Gastroesophageal sphincter (tissue), 4 donors: Measurements from ENCODE around the gene TTLL1. TPM values are rescaled to one million over a fixed set of nuclear protein-coding genes. Genes with fewer than 3 reads are reported as not detected.
"Not testable (repeated sequence)": the region's sequence is repeated elsewhere in the genome, so short reads cannot be mapped to it uniquely, and the experiment has no call there.

ENCODE experiments used
- ATAC-seq: fragments of 150-250 bp; one replicate; pipeline ENCODE4 v1.9.1; 2016; ENCODE audit warnings: mild to moderate bottlenecking, moderate library complexity
- H3K27ac ChIP-seq, 4 donors: fragments of 200-600 bp; sonication (generic) in 3 of 4; 1 replicate in 3 of 4; 2 replicates in 1 of 4; pipeline ENCODE4 v1.5.1; 2016 to 2019
- H3K27me3 ChIP-seq: fragments of 200-600 bp; sonication (generic); one replicate; pipeline ENCODE4 v1.5.1; 2019
- H3K36me3 ChIP-seq, 2 donors: fragments of 200-600 bp; sonication (generic); one replicate each; pipeline ENCODE4 v1.5.1; 2019; ENCODE audit warnings: control low read depth in 1 of 2
- H3K4me1 ChIP-seq, 3 donors: fragments of 200-600 bp; sonication (generic); 1 replicate in 2 of 3; 2 replicates in 1 of 3; pipeline ENCODE4 v1.5.1; 2016 to 2019; ENCODE audit warnings: control low read depth in 2 of 3
- H3K4me3 ChIP-seq, 2 donors: fragments of 200-600 bp; sonication (generic); one replicate each; pipeline ENCODE4 v1.5.1; 2019; ENCODE audit warnings: mild to moderate bottlenecking in 1 of 2, moderate library complexity in 1 of 2
- H3K9me3 ChIP-seq, 3 donors: fragments of 200-600 bp; sonication (generic); one replicate each; pipeline ENCODE4 v1.5.1; 2017 to 2019; ENCODE audit warnings: control low read depth in 2 of 3
- EP300 ChIP-seq: sonication (generic); formaldehyde crosslinking; IDR thresholded peaks from one replicate; pipeline ENCODE4 v1.6.1; 2017; ENCODE audit warnings: antibody characterized with exemption, mild to moderate bottlenecking
- POLR2A ChIP-seq, 2 donors: fragments of 450-650 bp; IDR thresholded peaks; one replicate each; pipeline ENCODE4 v1.6.1; 2017; ENCODE audit warnings: antibody characterized with exemption in 2 of 2, mild to moderate bottlenecking in 2 of 2, moderate library complexity in 1 of 2
- POLR2AphosphoS5 ChIP-seq: sonication (generic); formaldehyde crosslinking; IDR thresholded peaks from one replicate; pipeline ENCODE4 v1.6.1; 2017; ENCODE audit warnings: antibody characterized with exemption
- WGBS, 2 donors: methylation state at CpG; one replicate each; pipeline ENCODE4 v1.1.5; 2018; ENCODE audit warnings: low coverage in 1 of 2; 5-methylcytosine and 5-hydroxymethylcytosine counted together
- total RNA-seq, 4 donors: library from RNA; depleted of rRNA; stranded (reverse); fragments of >200 nt; gene quantifications; one replicate each; pipeline ENCODE4 v1.1.0, GENCODE V29; 2016
- TF ChIP-seq, protein P1 (sequence below), 4 experiments: fragments of 200-600 bp in 2 of 4; fragments of 450-650 bp in 2 of 4; sonication (generic) in 1 of 4; IDR thresholded peaks; one replicate each; pipeline ENCODE4 v1.5.1; 2017 to 2019; ENCODE audit warnings: antibody characterized with exemption in 4 of 4, mild to moderate bottlenecking in 2 of 4, moderate library complexity in 2 of 4

TTLL1 gene
- total RNA-seq, 4 donors from 2014 or later, result 3.9 to 8.0 (median 5.4) TPM

DNA sequence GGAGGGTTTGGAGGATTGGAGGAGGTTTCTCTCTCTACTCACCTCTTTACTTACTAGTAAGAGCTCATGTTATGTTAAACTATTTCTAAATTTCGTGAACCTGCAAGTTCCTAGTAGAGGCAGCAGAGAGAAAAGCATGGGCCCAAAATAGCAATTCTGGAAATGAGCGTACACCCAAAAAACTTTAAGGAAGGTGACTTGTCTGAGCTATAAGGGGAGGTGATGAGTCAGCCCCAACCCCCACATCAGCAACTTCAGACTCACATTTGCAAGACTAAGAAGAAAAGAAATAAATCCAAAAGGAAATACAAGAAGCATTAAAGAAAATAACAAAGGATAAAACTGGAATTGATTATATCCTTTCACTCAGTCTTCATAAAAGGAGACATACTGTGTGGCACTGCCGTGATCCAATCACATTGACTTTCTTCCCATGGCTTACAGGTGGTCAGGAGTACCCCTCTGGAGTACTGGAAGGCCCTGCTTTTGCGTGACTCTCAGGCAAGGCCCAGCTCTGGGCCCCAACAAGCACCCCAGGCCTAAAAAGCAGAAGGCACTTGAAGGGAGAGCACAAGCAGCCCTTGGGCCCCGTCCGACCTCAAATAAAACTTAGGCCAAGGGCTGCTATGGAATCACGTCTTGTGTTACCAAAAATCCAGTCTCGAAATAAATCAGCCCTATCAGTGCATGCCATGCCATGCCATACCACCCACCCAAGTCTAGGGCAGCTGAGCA lies 88.6 kb downstream of the TTLL1 start:
- no peak for TF ChIP-seq POLR2A (IDR thresholded peaks at IDR 0.05)
- peak; percentile 50 for TF ChIP-seq POLR2AphosphoS5
- Histone ChIP-seq H3K36me3 (no peaks in the 10 kb centered on the region), H3K27me3 (no peaks in the 10 kb centered on the region), H3K4me1 (peaks cover 13 to 95% (median 64%) of the 10 kb centered on the region in 3 donors), H3K27ac (peak overlapping the region in 3 of 4 donors; percentile 36 to 89 (median 69)), H3K9me3 (no peaks in the 10 kb centered on the region), H3K4me3 (no peak overlapping the region)
- ATAC-seq, result no peak
- 39 to 71% methylated on average over 3 to 6 of the region's 8 CpGs for WGBS, 2 donors

DNA sequence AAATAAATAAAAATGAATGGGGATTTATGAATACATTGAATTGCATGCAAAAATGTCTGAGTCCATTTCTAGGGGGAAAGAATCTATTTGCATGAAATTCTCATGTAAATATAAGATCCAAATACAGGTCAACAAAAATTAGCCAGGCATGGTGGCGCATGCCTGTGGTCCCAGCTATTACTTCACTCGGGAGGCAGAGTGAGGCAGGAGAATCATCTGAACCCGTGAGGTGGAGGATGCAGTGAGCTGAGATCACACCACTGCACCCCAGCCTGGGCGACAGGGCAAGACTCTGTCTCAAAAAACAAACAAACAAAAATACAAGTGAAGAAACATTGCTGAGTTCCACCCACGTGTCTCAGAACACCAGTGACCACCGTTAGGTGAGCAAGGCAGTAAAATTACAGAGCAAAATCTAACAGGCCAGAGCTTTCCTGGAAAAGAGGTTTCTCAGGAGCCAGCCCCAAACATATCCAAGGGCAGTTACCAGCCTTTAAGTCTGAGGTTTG lies 91.6 kb downstream of the TTLL1 start:
- H3K36me3 ChIP-seq, result no peaks in the 10 kb centered on the region
- TF ChIP-seq EP300, result no peak
- TF ChIP-seq POLR2AphosphoS5, result no peak
- TF ChIP-seq, protein P1, sequence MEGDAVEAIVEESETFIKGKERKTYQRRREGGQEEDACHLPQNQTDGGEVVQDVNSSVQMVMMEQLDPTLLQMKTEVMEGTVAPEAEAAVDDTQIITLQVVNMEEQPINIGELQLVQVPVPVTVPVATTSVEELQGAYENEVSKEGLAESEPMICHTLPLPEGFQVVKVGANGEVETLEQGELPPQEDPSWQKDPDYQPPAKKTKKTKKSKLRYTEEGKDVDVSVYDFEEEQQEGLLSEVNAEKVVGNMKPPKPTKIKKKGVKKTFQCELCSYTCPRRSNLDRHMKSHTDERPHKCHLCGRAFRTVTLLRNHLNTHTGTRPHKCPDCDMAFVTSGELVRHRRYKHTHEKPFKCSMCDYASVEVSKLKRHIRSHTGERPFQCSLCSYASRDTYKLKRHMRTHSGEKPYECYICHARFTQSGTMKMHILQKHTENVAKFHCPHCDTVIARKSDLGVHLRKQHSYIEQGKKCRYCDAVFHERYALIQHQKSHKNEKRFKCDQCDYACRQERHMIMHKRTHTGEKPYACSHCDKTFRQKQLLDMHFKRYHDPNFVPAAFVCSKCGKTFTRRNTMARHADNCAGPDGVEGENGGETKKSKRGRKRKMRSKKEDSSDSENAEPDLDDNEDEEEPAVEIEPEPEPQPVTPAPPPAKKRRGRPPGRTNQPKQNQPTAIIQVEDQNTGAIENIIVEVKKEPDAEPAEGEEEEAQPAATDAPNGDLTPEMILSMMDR (IDR thresholded peaks at IDR 0.05), result no peak
- no peak for TF ChIP-seq POLR2A (IDR thresholded peaks at IDR 0.05)
- no peak overlapping the region for H3K4me3 ChIP-seq
- H3K4me1 ChIP-seq, result peaks cover 14 to 94% (median 72%) of the 10 kb centered on the region in 3 donors
- 49 to 62% methylated on average over 3 to 6 of the region's 6 CpGs for WGBS, 2 donors
- no peak for ATAC-seq
- no peaks in the 10 kb centered on the region for H3K27me3 ChIP-seq
- H3K9me3 ChIP-seq, result no peaks in the 10 kb centered on the region
- peak overlapping the region in 3 of 4 donors; percentile 56 to 91 (median 89) for H3K27ac ChIP-seq

DNA sequence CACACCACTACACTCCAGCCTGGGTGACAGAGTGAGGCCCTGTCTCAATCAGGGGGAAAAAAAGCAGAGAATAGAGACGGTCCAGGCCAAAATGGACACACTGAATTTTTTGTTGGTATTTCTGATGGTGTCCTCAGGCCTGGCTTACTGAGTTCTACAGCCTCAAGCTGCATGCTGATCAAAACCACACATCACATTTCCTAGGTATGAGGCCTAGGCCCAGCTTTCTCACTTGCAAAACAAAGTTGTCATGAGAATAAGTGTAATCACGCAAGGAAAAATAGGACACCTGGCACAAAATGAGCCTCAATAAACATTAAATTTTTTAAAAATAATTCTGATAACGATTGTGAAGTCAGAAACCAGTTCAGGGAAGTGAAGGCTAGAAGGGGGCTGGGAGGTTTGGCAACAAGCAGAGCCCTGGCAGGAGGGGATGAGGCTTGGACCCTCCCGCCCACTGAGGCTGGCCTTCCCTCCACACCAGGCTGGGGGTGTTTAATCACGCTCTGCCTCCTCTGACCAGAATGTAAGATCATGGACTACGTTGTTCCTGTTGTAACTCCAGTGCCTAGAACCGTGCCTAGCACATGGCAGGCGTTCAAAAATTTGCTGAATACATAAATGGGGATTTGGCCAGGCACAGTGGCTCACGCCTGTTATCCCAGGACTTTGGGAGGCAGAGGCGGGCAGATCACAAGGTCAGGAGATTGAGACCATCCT lies 92.4 kb downstream of the TTLL1 start:
- H3K27me3 ChIP-seq, result no peaks in the 10 kb centered on the region
- no peaks in the 10 kb centered on the region for H3K36me3 ChIP-seq
- no peaks in the 10 kb centered on the region for H3K9me3 ChIP-seq
- peak overlapping the region; percentile 89 to 93 (median 92) for H3K27ac ChIP-seq
- 40 to 44% methylated on average over 8 to 9 of the region's 10 CpGs for WGBS, 2 donors
- TF ChIP-seq POLR2AphosphoS5 (peak; percentile 16), POLR2A (IDR thresholded peaks at IDR 0.05) (no peak), EP300 (no peak)
- TF ChIP-seq, protein P1 (IDR thresholded peaks at IDR 0.05), result no peak
- peaks cover 11 to 92% (median 73%) of the 10 kb centered on the region in 3 donors for H3K4me1 ChIP-seq
- ATAC-seq, result peak; percentile 37
- no peak overlapping the region for H3K4me3 ChIP-seq

DNA sequence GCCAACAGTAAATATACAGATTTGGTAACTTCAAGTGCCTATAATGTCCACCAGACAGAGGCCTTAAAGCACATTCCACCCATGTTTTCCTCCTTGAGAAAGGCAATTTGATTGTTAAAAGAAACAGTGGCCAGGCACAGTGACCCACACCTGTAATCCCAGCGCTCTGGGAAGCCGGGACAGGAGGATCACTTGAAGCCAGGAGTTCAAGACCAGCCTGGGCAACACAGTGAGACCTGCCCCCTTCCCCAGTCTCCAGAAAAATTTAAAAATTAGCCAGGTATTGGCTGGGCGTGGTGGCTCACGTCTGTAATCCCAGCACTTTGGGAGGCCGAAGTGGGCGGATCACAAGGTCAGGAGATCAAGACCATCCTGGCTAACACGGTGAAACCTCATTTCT lies 93.5 kb downstream of the TTLL1 start:
- not testable (repeated sequence) for H3K27me3 ChIP-seq, ATAC-seq, H3K36me3 ChIP-seq, H3K9me3 ChIP-seq
- Histone ChIP-seq H3K4me1 (peaks cover 7 to 91% (median 66%) of the 10 kb centered on the region in 3 donors), H3K4me3 (peak overlapping the region in 1 of 2 donors; percentile 47), H3K27ac (peak overlapping the region; percentile 89 to 93 (median 92))
- WGBS, 2 donors, result 51% methylated on average over 7 of the region's 7 CpGs; no CpG with 5 or more reads in 1 of the 2 donors

DNA sequence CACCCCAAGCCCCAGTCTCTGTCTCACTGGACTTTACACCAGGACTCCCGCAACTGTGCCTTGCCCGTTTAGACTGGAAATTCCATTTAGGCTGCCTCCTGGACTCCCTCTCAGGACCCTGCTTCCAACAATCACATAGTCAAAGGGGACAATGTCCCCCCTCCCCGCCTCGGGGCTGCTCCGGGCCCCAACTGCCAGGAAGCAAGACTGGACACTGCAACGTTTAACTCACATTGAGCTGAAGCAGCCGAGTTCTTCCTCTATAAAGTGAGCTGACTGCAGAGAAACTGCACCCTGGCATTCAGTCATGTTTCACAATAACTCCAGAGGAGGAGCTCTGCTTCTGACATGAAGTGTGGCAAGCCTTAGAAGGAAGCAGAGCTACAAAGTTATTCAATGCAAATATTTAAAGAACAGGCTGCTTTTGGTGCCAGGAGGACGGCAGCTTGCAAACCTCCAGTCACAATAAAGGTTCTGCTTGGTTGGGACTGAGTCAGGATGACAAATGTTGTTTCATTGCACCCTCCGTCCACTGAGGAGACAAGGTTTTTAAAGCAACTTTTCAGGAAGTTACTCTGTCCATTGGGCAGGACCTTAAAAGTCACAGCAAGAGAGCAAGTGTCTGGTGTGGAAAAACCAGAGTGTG lies 94.2 kb downstream of the TTLL1 start:
- H3K27ac ChIP-seq, result peak overlapping the region; percentile 89 to 93 (median 92)
- peak overlapping the region; percentile 41 to 47 for H3K4me3 ChIP-seq
- H3K27me3 ChIP-seq, result no peaks in the 10 kb centered on the region
- peak; percentile 83 for ATAC-seq
- H3K36me3 ChIP-seq, result no peaks in the 10 kb centered on the region
- TF ChIP-seq POLR2A (IDR thresholded peaks at IDR 0.05) (peak; percentile 65 to 68), POLR2AphosphoS5 (peak; percentile 90), EP300 (no peak)
- H3K4me1 ChIP-seq, result peaks cover 7 to 91% (median 65%) of the 10 kb centered on the region in 3 donors
- 0 to 13% methylated on average over 2 to 6 of the region's 9 CpGs for WGBS, 2 donors
- no peaks in the 10 kb centered on the region for H3K9me3 ChIP-seq
